Urinary bladder (tissue), 4 donors: ENCODE data around the gene AHDC1. TPM values are rescaled to one million over a fixed set of nuclear protein-coding genes. Genes with fewer than 3 reads are reported as not detected.
"Not testable (repeated sequence)": the region's sequence is repeated elsewhere in the genome, so short reads cannot be mapped to it uniquely, and the experiment has no call there.

Source experiments
- DNase-seq: peaks from one replicate; pipeline ENCODE4 v3.0.0-alpha.2; 2015; ENCODE audit errors: extremely low spot score
- H3K27ac ChIP-seq: one replicate; pipeline ENCODE4 v1.5.1; 2013; ENCODE audit warnings: low read depth, mild to moderate bottlenecking, moderate library complexity
- H3K36me3 ChIP-seq: one replicate; pipeline ENCODE4 v1.6.1; 2013; ENCODE audit warnings: mild to moderate bottlenecking, moderate library complexity; ENCODE audit not compliant: insufficient read depth
- H3K4me1 ChIP-seq: one replicate; pipeline ENCODE4 v1.6.1; 2013; ENCODE audit warnings: mild to moderate bottlenecking, moderate library complexity; ENCODE audit not compliant: insufficient read depth
- H3K4me3 ChIP-seq: one replicate; pipeline ENCODE4 v1.5.1; 2013; ENCODE audit warnings: low read depth, low read length
- WGBS: extraction: QIAGEN DNeasy Blood & Tissue Kit; methylation state at CpG from one replicate; pipeline ENCODE4 v1.1.7; 2013; 5-methylcytosine and 5-hydroxymethylcytosine counted together
- polyA plus RNA-seq: library from polyadenylated mRNA; stranded (reverse); fragments of 200-250 nt; gene quantifications from one replicate; pipeline ENCODE4 v1.2.3, GENCODE V29; 2013
- total RNA-seq: library from RNA; depleted of rRNA; stranded (reverse); fragments of >200 nt; gene quantifications from one replicate; pipeline ENCODE4 v1.2.3, GENCODE V29; 2014
- donor health status: healthy with polysubstance abuse.
- donor health status: healthy.

AHDC1 gene
- total and polyA plus RNA-seq, 2 donors = 19.0 to 44.8 TPM

DNA sequence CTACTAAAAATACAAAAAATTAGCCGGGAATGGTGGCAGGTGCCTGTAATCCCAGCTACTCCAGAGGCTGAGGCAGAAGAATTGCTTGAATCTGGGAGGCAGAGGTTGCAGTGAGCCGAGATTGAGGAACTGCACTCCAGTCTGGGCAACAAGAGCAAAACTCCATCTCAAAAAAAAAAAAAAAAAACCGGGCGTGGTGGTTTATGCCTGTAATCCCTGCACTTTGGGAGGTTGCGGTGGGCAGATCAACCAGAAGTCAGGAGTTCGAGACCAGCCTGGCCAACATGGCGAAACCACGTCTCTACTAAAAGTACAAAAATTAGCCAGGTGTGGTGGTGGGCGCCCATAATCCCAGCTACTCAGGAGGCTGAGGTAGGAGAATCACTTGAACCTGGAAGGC is 36.6 kb upstream of the AHDC1 start:
- 93% methylated on average over 9 of the region's 9 CpGs for WGBS
- not testable (repeated sequence) for H3K27ac ChIP-seq, H3K4me1 ChIP-seq, H3K36me3 ChIP-seq, DNase-seq, H3K4me3 ChIP-seq

DNA sequence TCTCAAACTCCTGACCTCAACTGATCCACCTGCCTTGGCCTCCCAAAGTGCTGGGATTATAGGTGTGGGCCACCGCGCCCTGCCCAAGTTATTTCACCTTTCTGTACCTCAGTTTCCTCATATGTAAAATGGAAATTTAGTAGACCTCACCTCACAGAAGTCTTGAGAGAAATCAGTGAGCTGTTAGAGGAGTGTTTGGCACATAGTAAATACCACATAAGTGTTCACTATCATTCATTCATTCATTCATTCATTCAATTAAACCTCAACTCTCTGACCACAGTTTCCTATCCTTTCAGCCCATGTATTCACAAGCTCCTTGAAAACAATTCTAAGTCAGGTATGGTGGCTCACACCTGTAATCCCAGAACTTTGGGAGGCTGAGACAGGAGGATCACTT is 34.9 kb upstream of the AHDC1 start:
- no peak for DNase-seq
- no peaks in the 10 kb centered on the region for H3K36me3 ChIP-seq
- 96% methylated on average over 2 of the region's 2 CpGs for WGBS
- no peak overlapping the region for H3K27ac ChIP-seq
- H3K4me1 ChIP-seq = no peaks in the 10 kb centered on the region
- H3K4me3 ChIP-seq = no peak overlapping the region

DNA sequence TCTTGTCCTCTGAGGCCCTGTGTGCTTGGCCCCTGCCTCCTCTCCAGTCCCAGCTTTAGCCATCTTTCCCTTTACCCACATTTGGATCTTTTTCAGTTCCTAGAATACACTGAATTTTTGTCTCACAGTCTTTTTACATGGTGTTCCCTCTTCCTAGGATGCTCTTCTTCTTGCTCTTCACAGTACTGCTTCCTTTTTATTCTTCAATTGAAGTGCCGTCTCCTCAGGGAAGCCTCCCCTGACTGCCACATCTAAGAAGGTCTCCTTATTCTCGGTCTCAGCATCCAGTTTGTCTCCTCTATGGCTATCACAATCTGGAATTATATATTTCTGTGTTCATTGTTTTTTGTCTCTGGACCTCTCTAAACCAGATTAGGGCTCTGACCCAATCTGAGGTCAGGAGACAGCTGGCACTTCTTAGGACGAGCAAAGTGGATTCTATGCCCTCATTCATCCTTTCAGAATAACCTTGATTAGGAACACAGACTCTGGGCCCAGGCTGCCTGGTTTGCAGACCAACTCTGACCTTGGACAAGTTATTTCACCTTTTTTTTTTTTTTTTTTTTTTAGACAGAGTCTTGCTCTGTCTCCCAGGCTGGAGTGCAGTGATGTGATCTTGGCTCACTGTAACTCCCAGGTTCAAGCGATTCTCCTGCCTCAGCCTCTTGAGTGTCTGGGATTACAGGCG is 34.2 kb upstream of the AHDC1 start:
- WGBS = 70% methylated on average over 5 of the region's 5 CpGs
- Histone ChIP-seq H3K4me1 (no peaks in the 10 kb centered on the region), H3K4me3 (no peak overlapping the region), H3K27ac (no peak overlapping the region), H3K36me3 (no peaks in the 10 kb centered on the region)
- DNase-seq = no peak

DNA sequence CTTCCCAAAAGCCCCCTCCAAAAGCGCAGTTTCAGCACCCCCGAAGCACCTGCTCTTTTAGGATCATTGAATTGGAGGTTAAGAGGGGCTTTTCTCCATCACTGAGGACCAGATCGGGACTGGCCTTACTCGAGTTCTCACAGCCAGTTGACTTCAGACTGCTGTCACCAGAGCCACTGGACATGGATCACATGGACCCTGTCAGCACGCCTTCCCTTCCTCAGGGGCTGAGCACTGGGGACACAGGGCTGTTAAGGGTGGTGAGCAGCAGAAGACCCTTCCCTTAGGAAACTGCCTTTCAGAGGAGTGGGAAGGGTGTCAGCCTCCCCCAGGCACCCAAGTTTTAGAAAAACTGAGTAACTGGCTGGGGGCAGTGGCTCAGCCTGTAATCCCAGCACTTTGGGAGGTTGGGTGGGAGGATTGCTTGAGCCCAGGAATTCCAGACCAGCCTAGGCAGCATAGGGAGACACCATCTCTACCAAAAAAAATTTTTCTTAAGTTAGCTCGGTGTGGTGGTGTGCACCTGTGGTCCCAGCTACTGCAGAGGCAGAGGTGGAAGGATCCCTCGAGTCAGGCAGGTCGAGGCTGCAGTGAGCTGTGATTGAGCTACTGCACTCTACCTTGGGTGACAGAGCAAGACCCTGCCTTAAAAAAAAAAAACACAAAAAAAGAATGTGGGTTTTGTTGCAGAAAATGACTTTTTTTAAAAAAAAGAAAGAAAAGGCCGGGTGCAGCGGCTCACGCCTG is 31.6 kb upstream of the AHDC1 start:
- 85% methylated on average over 11 of the region's 11 CpGs for WGBS
- Histone ChIP-seq H3K27ac (no peak overlapping the region), H3K4me1 (no peaks in the 10 kb centered on the region), H3K36me3 (no peaks in the 10 kb centered on the region), H3K4me3 (no peak overlapping the region)
- DNase-seq = no peak

DNA sequence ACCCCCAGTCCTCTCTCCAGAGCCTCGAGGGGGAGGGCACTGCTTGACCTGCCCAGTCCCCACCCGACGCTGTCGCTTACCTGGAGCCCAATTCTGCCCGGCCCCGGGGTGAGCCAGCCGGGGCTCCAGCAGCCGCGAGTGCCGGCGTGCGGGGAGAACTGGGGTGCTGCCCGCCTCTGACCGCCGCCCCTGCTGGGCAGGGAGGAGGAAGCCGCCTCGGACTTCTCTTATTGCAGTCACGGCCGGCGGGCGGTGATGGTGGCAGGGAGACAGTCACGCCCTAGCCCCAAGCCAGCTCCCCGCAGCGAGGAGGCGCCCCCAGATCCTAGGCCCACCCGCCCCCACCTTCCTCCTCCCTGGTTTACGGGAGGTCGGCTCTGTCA is 31.0 kb upstream of the AHDC1 start, which contains the start of gene FGR:
Gene FGR (minus strand): TSS at position 201 of the 383 bp plus-strand sequence. CDS start 11,269 bp downstream, outside the sequence.
- no peaks in the 10 kb centered on the region for H3K4me1 ChIP-seq
- H3K36me3 ChIP-seq = no peaks in the 10 kb centered on the region
- peak within 1 kb of the TSS; percentile 46 for H3K4me3 ChIP-seq
- H3K27ac ChIP-seq = peak within 1 kb of the TSS; percentile 28
- no peak for DNase-seq
- WGBS = 32% methylated on average over 28 of the region's 28 CpGs

DNA sequence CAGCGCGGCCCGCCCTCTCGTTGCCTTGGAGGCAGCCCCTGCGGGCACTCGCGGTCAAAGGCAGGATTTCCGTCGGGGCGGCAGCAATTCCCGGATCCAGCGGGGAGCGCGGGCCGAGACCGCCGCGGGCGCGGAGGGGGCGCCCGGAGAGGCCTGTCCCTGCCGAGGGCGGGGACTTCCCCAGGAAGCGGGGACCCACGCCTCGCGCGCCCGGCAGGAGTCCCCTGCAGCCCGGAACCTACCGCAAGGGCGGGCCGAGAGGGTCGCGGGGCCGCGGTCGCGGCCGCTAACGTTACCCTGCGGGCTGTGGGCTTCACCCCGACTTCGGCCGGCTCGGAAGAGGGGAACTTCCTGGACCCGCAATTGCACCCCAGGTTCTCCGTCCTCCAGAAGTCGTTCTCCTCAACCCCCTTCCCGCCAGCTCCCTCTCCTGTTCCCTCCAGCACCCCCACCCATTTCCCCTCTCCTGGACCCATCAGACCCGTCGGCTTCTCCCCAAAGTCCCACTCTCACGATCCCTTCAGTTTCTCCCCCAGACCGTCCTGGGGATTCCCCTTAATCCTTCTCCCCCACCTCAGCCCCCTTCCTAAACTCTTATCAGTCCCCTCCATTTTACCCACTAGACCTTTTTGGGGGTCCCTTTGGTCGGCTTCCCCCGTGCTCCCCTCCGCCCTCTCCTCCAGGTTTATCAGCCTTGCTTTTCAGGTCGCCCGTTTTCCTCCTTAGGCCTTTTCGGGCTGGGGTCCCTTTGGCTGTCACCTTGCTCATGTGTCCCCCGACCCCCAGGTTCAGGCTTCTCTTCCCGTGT is 30.4 kb upstream of the AHDC1 start:
- WGBS = 6% methylated on average over 63 of the region's 63 CpGs
- Histone ChIP-seq H3K27ac (peak overlapping the region; percentile 28), H3K36me3 (no peaks in the 10 kb centered on the region), H3K4me1 (no peaks in the 10 kb centered on the region), H3K4me3 (peak overlapping the region; percentile 46)
- no peak for DNase-seq

DNA sequence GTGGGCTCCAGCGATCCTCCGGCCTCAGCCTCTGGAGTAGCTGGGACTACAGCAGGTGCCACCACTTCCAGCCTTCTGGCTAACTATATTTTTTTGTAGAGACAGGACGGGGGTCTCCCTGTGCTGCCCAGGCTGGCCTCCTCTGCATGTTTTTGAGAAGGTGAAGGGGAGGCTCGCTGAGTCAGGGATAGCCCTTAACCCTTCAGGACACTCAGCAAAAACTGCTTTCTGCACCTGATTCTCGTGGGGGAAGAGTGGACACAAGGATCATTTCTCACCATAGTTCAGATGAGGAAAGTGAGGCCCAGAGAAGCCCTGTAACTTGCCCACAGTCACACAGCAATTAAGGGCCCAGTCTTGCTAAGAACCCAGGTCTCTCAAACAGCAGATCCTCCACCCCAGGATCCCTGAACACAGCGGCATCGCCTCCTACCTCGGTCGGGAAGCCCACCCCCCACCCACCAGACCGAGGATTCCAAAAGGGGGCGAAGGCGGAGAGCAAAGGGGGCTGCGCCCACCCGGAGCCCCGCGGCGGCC is 29.8 kb upstream of the AHDC1 start:
- Histone ChIP-seq H3K4me1 (no peaks in the 10 kb centered on the region), H3K27ac (peak overlapping the region; percentile 28), H3K4me3 (peak overlapping the region; percentile 46), H3K36me3 (no peaks in the 10 kb centered on the region)
- 30% methylated on average over 17 of the region's 17 CpGs for WGBS
- no peak for DNase-seq

DNA sequence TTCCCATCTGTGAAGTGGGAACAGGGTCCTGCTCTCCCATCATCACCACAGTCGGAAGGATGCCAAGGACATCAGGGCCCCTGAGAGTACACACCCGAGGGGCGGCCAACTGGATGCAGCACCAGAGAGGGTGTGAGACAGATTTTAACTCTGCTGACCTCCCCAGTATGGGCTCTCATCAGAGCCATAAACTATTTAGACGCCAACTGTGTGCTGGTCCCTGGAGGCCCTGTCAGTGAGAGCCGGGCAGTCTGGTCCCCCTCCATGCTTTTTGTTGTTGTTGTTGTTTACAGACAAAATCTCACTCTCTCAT is 29.3 kb upstream of the AHDC1 start:
- H3K27ac ChIP-seq = no peak overlapping the region
- DNase-seq = no peak
- H3K4me1 ChIP-seq = no peaks in the 10 kb centered on the region
- H3K36me3 ChIP-seq = no peaks in the 10 kb centered on the region
- H3K4me3 ChIP-seq = no peak overlapping the region
- WGBS = 91% methylated on average over 5 of the region's 5 CpGs

DNA sequence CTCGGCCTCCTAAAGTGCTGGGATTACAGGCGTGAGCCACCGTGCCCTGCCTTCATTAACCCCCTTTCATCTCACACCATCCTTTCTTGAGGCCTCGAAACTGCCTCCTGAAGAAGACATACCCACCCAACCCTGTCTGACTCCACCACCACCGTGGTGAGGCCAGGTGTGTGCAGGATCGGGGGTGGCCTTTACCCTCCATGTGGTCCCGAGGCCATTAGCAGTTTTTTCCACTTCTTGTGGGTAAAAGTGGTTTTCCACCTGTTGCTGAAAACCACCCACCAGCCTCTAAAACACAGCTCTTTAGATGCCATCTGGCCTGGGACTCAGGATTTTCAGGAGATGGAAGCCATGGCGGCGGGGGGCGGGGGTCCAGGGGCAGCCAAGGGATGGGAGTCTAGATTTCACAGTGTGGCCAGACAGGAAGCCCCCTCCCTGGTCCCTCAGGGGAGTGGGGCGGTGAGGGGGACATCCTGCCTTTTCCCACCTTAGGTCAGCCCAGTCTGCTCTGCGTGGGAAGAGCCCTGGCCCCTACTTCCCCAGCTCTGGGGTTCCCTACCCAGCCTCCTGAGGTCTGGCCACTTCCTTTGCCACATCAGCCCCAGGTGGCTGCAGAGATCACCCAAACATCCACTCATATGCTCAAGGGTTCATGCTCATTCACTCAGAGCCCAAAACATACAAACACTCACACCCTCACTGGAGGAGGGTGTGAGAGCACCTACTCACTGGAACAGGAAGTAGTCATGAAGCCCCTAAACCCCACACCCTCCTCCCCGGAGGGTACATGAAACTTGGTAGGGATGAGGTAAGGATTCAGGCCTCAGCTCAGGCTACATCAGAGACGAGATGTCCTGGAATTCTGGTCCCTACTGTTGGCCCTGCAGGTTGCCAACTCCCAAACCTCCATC is 28.7 kb upstream of the AHDC1 start:
- H3K36me3 ChIP-seq = no peaks in the 10 kb centered on the region
- H3K4me1 ChIP-seq = no peaks in the 10 kb centered on the region
- H3K4me3 ChIP-seq = no peak overlapping the region
- peak overlapping the region; percentile 15 for H3K27ac ChIP-seq
- no peak for DNase-seq
- WGBS = 77% methylated on average over 14 of the region's 14 CpGs

DNA sequence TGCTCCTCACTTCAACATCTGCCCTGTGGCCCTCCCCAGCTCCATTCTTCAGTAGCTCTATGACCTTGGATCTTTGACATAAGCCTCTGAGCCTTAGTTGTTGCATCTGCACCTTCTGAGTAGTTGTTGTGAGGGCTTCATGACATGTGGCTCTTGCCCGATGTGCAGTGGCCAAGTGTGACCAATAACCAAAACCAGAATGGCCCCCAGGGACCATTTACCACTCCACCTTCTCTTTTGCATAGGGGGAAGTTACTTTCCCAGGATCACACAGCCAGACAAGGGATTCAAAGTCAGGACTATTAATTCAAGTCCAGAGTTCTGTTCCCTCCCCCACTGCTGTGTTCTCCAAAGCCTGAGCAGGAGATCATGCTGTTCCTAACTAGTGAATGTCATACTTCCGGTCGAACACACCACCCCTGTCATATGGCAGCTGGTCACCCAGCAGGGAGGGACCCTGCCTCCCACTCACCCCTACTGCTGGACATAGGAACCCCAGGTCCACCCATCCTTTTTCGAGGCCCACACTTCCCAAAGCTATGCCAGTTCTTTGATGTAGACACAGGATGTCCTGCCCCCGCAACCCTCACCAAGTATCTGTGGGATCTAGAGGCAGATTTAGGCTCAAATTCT is 27.0 kb upstream of the AHDC1 start:
- Histone ChIP-seq H3K36me3 (no peaks in the 10 kb centered on the region), H3K27ac (no peak overlapping the region), H3K4me1 (no peaks in the 10 kb centered on the region), H3K4me3 (no peak overlapping the region)
- WGBS = 66% methylated on average over 5 of the region's 5 CpGs
- DNase-seq = no peak

DNA sequence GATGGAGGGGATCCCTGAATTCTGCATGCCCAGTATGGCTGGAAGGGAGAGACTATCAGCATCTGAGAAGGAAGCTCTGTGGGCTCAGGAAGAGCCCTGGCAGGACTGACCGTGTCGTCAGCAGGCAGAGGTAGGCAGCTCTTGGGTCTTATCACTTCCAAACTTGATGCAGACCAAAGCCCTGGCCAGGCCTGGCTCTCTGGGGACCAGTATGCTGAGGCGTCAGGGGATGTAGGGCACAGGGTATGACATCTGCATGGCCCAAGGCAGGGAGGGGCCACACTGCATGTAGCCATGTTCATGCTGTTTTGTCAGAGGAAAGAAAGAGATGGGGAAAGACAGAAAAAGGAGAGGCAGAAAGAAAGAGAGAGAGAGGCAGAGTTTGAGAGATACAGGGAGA is 24.8 kb upstream of the AHDC1 start:
- H3K27ac ChIP-seq = peak overlapping the region; percentile 24
- WGBS = 63% methylated on average over 3 of the region's 3 CpGs
- H3K4me1 ChIP-seq = no peaks in the 10 kb centered on the region
- no peak overlapping the region for H3K4me3 ChIP-seq
- DNase-seq = no peak
- no peaks in the 10 kb centered on the region for H3K36me3 ChIP-seq

DNA sequence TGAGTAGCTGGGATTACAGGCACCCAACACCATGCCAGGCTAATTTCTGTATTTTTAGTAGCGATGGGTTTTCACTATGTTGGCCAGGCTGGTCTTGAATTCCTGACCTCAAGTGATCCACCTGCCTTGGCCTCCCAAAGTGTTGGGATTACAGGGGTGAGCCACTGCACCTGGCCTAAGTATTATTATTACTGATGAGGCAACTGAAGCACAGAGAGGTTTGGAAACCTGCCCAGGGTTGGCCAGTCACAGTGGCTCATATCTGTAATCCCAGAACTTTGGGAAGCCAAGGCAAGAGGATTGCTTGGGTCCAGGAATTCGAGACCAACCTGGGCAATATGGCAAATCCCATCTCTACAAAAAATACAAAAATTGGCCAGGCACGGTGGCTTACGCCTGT is 23.8 kb upstream of the AHDC1 start:
- WGBS = 92% methylated on average over 4 of the region's 4 CpGs
- H3K4me1 ChIP-seq, H3K4me3 ChIP-seq, H3K27ac ChIP-seq, H3K36me3 ChIP-seq, DNase-seq: not testable (repeated sequence)
